IPS-NIHi11 (cell line): ENCODE data around the gene SARDH.

Experiments used
- DNase-seq: peaks from one replicate; pipeline ENCODE4 v3.0.0; 2012; ENCODE audit warnings: mixed read lengths, low spot score

SARDH gene

DNA sequence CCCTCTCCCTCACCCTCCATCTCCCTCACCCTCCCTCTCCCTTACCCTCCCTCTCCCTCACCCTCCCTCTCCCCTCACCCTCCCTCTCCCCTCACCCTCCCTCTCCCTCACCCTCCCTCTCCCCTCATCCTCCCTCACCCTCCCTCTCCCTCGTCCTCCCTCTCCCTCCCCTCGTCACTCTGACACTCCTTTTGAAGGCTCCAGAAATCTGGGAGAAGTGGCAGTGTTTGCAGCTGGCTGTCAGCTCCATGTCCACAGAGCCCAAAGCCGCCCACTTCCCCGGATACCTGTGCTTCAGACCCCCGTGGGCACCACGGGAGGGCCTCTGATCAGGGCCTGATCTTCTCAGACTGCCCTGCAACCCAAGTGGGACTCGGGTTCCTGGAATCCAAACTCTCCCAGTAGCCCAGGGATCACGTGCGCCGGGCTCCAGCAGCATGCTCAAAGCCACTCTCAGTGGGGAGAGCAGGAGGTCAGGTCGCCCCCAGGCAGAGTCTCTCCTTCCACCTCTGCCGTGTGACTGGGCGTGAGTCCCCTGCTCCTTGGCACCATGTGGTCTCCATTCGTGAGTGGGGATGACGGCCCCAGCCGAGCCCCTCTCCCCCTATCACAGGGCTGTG is 68.9 kb downstream of the SARDH start:
- DNase-seq: no peak

DNA sequence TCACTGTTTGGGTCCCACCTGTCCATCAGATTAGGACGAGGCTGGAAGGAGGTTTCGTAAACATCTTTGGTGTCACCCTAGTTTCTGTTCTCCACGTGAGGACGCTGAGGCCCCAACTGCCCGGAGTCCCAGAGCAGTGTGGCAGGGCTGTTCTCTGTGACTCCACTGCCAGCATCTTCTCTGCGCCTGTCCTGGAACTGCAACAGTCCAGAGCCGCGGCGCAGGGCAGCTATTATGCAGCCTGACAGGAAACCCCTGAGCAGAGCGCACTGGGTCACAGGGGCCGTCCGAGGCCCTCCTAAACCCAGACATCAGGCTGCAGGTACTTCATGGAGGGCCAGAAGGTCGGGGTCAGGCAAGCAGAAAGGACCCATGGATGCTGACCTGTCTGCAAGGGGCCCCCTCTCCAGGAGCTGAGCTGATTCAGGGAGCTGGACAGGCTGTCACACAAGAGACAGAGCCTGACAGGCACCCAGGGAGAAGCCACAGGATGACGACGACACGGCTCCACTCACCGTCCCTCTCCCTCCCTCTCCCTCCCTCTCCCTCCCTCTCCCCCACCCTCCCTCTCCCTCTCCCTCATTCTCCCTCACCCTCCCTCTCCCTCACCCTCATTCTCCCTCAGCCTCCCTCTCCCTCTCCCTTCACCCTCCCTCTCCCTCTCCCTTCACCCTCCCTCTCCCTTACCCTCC is 70.2 kb downstream of the SARDH start:
- DNase-seq: no peak

DNA sequence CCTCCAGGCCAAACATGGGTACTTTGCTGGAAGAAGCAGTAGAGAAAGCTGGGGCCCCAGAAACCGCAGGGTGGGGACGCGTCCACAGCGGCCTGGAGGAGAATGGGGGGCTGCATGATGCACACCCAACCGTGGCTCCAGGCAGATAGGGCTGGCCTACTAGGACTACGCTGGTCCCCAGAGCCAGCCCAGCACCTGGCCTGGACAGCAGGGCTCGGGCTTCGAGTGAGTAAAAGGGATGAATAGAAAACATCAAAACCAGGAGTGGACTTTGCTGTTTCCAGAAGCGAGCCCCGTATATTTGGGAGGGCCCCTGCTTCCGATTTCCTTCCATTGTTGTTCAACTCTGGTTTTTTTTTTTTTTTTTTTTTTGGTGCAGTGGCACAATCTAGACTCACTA is 71.3 kb downstream of the SARDH start:
- no peak for DNase-seq

DNA sequence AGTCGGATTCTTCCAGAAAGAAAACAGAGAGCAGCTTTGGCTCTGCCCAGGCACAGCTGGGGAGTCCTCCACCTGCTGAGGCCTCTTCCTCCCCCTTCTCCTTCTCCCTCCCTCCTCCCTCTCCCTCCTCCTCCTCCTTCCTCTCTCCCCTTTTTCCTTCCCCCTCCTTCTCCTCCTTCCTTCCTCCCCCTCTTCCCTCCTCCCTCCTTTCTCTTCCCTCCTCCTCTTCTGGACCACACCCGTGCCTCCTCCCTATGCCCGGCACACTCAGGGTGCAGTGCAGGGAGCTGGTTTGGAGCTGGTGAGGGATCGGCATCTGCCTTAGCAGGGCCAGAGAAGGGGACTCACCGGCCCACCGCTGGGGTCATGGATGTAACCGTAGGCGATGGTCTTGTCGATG is 71.8 kb downstream of the SARDH start:
- DNase-seq: no peak

DNA sequence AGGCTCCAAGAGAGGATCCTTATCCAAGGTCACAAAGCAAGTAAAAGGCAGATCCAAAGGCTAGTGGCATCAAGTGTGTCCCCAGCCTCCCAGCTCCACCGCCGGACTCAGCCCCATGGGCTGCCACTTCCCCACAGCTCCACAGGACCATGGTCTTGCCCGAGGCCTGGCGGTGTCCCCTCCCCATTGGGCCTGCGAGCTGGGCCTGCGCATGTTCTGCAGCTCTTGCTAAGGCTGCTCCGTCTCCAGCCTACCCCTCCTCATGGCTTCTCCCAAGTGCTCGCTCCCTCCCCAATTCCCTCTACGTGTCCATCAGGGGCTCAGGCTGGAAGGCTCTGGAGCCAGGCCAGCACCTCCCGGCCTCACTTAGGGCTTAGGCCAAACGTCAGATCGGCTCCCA is 72.6 kb downstream of the SARDH start:
- no peak for DNase-seq

DNA sequence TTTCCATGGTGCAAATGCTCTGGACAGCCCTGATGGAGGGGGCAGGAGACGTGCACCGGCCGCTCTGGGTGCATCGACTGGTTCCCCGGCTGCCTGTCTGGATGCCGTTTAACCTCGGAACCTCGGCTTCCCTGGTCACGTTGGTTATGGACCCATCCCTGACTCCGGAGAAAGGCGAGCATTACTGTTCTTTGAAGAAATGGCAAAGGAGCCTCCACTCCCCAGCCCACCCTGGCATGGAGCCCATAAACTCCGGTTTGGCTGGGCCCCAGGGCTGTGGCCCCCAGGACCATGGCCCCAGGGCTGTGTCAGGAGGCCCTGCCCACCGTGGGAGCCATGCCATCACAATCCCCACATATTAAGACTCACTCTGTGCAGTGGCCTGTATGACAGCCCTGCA is 73.1 kb downstream of the SARDH start:
- no peak for DNase-seq

DNA sequence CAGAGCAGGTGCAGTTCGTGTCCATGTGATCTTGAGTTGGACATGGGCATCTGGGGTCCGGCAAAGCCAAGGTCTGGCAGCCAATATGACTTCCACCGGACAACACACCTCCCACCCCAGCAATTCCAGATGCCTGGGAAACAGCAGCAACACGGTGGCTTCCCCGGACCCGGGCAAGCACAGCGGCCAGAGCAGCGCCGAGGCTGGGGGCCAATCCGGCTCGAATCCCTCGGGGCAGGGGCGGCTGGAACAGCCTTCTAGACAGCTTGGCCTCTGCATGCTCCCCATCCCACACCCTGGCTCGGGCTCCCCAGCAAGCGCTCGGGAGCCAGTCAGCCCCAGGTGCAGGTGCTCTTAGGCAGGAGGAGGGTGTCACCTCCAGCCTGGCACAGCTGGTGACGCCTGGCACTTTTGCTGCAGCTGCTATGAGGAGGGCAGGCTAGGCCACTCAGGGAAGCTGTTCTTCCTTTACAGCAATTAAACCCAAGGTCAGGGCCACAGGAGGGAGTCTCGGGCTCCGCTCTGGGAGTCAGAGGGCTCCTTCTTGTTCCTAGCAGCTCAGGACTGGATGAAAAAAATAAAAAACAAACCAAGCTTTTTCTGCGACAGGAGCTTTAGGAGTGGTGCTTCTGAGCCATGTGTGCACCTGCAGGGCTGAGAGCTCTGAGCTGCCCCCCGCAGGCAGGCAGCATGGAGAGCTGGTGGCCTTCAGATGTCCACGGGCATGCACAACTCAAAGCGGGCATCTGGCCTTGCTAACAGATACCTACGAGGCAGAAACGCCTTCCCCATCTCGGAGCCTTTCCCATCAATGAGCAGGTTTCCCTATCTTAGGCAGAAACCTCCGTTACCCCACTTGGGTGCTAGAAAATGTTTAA is 73.7 kb downstream of the SARDH start:
- DNase-seq: no peak

DNA sequence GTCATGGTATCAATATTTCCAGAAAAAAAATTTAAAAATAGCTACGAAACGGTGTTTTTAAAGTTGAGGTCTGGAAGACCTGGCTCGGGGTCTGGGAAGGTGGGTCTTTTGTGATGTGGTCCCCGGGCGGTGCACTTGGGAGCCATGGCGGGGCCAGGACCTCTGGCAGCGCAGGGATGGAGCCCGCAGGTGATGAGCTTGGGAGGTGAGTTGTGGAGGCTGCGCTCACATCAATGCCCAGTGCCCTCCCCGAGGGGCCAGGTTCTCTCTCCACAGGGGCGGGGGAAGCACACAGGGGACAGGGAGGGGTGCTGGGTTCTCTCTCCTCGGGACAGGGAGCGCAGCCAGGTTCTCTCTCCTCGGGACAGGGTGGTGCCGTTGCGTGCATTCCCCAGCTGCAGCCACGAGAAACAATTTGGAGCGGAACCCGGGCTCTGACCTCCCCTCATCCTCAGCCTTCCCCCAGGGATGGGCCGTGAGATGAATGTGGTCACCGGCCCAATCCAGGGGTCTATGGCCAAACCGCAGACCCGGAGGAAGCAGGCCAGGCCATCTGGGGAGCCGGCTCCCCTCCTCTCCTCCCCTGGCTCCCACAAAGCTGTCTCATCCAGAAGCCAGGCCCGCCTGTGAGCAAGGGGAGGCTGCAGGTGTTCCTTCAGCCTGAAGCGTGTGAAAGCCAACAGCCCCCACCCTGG is 76.2 kb downstream of the SARDH start:
- no peak for DNase-seq

DNA sequence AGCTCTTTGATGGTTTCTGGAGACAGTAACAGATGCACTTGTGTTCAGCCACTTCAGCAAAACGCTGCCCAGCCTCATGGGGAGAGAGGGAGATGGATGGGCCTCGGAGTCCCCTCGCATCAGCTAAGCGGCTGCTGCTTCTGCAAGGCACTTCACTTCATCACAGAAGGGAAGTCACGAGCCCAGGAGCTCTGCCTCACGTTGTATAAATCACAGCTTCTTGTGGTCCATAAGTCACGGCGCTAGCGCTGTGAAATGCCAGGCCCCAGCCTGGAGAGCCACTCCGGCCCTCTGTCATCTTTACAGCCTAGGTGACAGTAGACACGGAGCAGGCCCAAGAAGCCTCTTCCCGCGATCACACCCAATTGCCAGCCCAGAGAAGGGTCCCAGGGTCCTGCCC is 78.6 kb downstream of the SARDH start:
- DNase-seq: no peak

DNA sequence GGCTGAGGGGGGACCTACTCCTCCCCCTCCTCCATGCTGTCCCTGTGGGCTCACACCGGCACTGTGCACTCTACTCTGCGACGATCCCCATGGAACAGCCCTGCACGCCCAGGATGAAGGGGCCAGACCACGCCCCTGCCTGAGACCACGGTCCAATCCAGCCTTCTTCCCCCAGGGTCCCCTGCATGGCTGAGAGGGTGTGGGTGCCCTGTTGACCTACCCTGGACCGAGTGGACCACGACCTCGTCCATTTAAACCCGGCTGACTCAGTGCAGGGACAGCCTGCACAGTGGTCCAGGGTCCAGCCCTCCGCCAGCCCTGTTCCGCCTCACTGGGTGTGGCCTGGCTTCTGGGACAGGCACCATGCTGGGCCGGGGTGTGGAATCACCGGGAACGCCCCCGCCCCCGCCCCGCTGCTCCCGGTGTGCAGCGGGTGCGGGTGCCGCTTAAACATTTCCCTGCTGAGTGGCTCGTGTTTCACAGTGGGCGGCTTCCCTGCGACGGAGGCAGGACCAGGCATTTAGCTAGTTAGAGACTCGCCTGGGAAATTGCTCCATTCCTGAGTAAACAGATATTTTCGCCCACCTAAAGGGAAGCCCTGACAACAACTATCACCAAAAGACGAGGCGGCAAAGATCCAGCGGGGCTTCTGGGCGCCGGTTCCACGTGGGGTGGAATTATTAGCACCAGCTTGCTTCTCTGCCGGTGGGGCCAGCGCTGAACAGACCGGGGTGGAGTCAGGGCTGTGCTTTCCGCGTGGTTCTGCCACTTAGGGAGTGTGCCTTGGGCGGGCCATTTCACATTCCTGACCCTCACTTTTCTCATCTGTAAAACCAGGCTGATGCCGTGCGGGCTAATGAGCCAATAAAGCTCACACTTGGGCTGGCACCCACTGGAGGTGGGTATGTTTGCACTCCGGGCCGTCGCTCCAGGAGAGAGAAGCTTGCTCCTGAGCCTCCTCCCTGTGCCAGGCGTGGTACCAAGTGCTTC is 79.4 kb downstream of the SARDH start:
- peak; percentile 78 for DNase-seq

DNA sequence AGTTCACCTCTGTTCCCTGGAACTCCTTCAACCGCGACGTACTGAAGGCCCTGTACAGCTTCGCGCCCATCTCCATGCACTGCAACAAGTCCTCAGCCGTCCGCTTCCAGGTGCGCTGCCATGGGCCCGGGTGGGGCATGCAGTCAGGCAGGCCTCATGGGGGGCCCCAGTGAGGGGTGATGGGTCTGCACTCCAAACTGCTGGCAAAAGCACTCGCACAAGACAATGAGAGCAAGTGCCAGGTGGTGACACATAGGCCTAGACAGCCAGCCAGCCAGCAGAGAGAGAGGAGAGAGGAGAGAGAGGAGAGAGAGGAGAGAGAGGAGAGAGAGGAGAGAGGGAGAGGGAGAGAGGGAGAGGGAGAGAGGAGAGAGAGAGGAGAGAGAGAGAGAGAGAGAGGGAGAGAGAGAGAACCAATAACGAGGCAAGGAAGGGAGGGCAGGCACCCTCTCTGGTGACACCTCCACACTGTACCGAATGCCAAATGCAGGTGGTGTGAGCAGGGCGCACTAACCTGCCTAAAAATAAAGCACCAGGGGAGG is 81.0 kb downstream of the SARDH start:
- no peak for DNase-seq

DNA sequence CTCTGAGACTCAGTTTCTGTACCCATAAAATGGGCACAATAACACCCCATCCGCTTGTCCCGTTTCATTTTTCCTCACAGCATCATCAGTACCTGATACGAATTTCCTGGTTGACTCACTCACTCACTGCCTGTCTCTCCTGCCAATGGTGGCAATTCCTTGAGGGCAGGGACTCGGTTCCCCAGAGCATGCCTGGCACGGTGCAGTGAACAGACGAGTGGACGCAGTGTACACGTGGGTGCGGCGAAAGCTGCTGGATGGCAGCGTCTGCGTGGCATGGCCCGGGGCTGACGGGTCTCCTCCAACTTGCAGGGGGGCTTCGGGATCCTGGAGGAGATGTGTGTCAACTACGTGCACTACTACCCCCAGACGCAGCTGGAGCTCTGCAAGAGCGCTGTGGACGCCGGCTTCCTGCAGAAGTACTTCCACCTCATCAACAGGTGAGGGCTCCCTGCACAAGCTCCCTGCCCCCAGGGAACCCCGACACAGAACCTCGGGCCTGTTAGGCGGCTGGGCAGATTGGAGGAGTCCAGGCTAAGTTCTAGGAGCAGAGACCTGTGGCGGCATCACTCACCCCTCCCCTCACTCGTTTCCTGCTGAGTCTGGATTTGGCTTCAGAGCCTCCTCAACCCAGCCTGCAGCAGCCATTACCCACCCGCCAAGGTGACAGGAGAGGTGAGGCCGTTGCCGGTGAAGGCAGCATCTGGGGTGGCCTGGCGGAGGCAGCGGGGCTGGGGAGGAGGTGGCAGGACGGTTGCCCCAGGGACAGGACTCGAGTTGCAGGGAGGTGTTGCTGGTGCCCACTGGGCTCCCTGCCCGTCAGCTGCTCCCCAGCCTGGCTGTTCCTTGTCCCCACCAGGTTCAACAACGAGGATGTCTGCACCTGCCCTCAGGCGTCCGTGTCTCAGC is 81.7 kb downstream of the SARDH start:
- no peak for DNase-seq

DNA sequence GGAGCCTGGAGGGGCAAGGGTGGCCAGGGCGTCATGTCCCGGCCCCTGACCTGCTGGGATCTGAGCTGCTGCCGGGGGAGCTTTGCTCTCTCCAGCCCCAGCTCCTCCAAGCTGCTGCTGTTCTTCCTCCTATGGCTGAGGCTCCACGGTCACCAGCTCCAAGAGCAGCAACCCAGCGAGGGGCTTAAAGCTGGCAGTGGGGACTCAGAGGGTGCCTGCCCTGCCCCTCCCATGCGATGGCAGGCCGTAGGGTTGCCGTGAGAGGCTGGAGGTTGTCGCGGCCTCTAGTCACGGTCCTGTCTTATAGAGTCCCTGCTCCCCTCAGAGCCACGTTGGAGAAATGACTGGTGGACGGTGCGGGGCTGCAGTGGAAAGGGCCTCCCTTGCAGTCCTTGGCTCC is 82.5 kb downstream of the SARDH start:
- no peak for DNase-seq

DNA sequence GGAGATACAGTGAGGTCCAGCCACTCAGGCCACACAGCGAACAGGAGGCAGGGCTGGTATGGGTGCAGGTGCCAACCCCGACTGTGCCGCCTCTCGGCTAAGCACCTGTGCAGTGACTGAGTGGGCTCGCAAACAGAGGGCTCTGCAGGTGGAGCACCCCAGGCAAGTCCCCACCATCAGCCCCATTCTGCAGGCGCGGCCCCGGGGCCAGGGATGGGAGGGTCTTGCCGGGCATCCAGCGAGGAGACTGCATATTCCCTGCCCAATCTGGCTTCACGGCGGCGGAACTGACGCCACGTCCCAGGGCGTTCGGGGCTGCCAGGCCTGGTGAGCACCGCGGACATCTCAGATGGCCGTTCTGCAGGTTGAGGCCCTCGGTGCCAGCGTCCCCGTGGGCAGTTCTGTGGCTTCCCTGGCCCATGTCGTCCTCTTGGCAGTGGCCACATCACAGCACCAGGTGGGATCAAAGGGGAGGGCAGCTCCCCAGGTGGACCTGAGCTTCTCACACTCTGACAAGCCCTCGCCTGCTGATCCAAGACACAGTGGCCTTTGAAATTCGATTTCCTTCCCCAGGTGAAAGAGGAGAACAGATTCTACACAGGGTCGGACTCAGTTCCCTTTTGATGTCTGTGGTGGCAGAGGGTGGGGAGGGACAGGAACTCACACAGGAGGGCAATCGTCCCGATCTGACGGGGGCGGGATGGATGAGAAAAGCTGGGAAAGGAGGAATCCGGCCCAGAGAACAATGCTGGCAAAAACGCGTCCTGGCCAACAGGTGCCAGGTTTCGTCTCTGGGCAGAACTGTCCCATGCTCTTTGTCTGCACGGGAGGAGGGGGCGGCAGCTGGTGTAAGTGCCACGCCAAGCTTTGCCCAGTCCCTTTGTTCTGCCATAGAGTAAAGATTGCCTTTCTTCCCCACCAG is 83.2 kb downstream of the SARDH start:
- DNase-seq: no peak

DNA sequence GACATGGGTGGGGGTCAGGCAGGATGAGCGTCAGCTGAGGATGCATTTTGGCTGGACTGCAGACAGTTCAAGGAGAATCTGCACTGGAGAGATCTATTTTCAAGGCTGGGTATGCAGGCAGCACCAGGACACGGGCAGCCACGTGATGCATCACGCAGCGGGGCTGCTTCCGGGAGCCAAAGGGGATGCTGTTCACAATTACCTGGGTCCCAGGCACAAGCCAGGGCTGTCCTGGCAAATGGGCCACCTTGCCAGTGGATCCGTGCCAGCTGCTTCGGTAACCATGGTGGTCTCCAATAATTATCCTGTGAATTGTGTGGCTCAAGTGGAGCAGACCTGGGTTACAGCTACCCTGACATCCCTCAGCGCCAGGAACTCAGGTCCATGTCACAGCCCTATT is 84.5 kb downstream of the SARDH start:
- DNase-seq: no peak

DNA sequence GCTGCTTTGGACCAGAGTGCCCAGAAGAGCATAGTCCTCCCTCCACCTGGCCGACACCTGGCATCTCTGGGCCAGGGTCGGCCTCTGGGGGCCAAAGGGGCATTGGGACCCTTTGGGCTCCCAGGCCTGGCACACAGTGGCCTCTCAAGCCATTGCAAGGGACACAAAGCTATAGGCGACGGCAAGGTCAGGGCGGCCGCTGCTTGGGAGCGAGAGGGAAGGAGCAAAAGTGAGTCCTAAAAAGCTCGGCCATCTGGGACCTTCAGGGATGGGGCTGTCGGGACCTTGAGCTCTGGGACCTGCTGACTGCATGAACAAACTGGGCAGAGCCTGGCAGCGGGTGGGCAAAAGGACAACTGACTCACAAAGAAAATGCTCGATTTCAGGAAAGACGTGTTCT is 88.1 kb downstream of the SARDH start:
- no peak for DNase-seq

DNA sequence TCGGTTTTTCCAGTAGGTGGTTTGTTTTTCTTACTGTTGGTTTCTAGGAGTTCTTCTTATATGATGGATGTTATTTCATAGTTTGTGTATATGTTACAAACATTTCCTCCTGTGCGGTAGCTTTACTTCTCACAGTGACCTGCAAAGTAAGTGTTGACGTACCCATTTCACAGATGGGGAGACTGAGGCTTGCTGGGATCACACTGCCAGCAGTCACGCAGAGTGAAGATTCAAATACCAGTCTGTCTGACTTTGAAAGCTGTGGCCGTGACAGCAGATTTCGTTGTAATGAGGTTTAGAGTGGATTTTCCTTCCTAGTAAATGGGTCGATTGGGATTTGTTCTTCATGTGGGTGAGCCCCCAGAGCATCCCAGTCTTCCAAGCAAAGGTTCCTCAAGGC is 89.0 kb downstream of the SARDH start:
- DNase-seq: no peak

DNA sequence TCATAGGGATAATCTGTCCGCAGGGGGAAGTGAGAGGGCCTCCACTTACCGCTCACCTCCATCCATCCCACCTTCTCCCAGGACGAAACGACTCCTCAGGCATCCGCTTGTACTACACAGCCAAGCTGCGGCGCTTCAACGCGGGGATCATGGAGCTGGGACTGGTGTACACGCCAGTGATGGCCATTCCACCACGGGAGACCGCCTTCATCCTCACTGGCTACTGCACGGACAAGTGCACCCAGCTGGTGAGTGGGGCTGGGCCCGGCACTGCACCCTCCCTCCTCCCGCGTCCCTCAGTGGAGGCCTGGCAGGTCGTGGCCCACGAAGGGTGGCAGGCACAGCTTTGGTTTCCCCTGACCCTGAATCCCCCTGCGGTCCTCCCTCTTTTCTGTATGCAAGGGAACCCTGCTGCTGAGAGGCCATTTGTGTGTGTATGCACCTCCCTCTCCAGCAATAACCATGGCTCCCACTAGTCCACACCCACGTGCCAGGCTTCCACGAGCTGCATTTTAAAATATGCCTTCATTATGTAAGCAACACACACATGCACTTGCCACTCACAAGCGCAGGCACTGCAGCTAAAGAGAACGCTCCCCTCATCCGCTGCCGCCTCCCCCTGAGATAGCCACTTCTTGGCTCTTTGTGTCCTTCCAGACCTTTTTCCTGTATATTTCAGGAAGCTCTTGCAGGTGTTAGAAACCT is 90.2 kb downstream of the SARDH start:
- no peak for DNase-seq
